HCT116 (cell line): ENCODE data around the gene COL7A1.

Experiments
- EZH2 ChIP-seq: fragments of 200-600 bp; sonication (generic); IDR thresholded peaks from 2 replicates; pipeline ENCODE4 v1.6.1; 2017; ENCODE audit warnings: antibody characterized with exemption, mixed run types
- POLR2A ChIP-seq: IDR thresholded peaks from 2 replicates; pipeline ENCODE4 v1.7.0; 2011; ENCODE audit warnings: borderline replicate concordance; ENCODE audit not compliant: insufficient read depth, insufficient read length; ENCODE audit errors: extremely low read depth
- TCF7L2 ChIP-seq: IDR thresholded peaks from 2 replicates; pipeline ENCODE4 v1.7.0; 2011; ENCODE audit warnings: borderline replicate concordance, inconsistent platforms; ENCODE audit not compliant: insufficient read depth, insufficient read length; ENCODE audit errors: extremely low read depth
- TF ChIP-seq, protein P1 (sequence below), 3 experiments: fragments of 200-600 bp in 1 of 3; sonication (generic) in 1 of 3; IDR thresholded peaks in 2 of 3; conservative IDR thresholded peaks in 1 of 3; 2 replicates each; pipeline ENCODE4 v1.5.1; 2012 to 2017; ENCODE audit warnings: low read depth in 2 of 3, low read length in 2 of 3, antibody characterized with exemption in 1 of 3, borderline replicate concordance in 1 of 3, control low read depth in 1 of 3, mild to moderate bottlenecking in 1 of 3, mixed read lengths in 1 of 3, mixed run types in 1 of 3, moderate library complexity in 1 of 3; ENCODE audit not compliant: insufficient read depth in 1 of 3
- TF ChIP-seq, protein P2 (sequence below): IDR thresholded peaks from 2 replicates; pipeline ENCODE4 v1.6.1; 2012

- TF ChIP-seq POLR2A (no peak), EZH2 (no peak), TCF7L2 (no peak)
- TF ChIP-seq, protein P1, sequence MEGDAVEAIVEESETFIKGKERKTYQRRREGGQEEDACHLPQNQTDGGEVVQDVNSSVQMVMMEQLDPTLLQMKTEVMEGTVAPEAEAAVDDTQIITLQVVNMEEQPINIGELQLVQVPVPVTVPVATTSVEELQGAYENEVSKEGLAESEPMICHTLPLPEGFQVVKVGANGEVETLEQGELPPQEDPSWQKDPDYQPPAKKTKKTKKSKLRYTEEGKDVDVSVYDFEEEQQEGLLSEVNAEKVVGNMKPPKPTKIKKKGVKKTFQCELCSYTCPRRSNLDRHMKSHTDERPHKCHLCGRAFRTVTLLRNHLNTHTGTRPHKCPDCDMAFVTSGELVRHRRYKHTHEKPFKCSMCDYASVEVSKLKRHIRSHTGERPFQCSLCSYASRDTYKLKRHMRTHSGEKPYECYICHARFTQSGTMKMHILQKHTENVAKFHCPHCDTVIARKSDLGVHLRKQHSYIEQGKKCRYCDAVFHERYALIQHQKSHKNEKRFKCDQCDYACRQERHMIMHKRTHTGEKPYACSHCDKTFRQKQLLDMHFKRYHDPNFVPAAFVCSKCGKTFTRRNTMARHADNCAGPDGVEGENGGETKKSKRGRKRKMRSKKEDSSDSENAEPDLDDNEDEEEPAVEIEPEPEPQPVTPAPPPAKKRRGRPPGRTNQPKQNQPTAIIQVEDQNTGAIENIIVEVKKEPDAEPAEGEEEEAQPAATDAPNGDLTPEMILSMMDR (IDR thresholded peaks at IDR 0.05 in 2 of 3, conservative IDR thresholded peaks at IDR 0.05 in 1 of 3; ENCODE audit: borderline replicate concordance in 1 of 3, insufficient read depth in 1 of 3, low read depth in 2 of 3, low read length in 2 of 3), result no peak
- TF ChIP-seq, protein P2, sequence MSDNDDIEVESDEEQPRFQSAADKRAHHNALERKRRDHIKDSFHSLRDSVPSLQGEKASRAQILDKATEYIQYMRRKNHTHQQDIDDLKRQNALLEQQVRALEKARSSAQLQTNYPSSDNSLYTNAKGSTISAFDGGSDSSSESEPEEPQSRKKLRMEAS, result no peak
These were observed 26.3 kb upstream of the COL7A1 start, which contains the start of gene TMEM89 for GRCh38 chr3:48621461-48621869.
